ENCODE measurements around the gene PRMT7.

- TF ChIP-seq CTCF (conservative IDR thresholded peaks at IDR 0.05; ENCODE audit: low read depth, low read length) (no peak), EZH2phosphoT487 (IDR thresholded peaks at IDR 0.05; ENCODE audit: borderline replicate concordance, low read length) (no peak)
These were observed 45.6 kb downstream of the PRMT7 start for GRCh38 chr16:68356249-68356918.
